ENCODE data around the gene ARAP2. TPM values are rescaled to one million over a fixed set of nuclear protein-coding genes. Genes with fewer than 3 reads are reported as not detected.

Gene ARAP2
- total and polyA plus RNA-seq, 2 experiments from 2014 or later: 5.9 to 22.7 TPM

DNA sequence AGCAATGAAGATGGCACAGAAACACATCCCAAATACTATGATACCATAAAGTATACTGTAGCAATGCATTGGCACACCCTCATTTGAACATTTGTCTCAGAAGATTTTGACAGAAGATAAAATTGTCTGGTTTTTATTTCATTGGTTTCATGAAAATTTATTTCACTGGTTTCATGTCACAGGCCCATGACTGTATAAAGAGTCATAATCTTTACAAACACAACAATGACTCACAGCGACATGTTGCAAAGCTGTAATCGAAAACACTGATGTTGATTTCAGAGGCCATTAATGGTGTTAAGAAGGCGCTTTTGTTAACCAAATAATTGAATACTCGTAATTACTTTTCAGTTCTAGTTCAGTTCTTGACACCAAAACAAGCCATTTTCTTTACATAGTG is 29.0 kb upstream of the ARAP2 start:
- no peaks in the 10 kb centered on the region for H3K27me3 ChIP-seq
- no peaks in the 10 kb centered on the region for H3K79me2 ChIP-seq
- WGBS (ENCODE audit: low lambda C conversion rate, missing lambda C conversion rate): 90% methylated on average over 4 of the region's 4 CpGs
- no peaks in the 10 kb centered on the region for H3K36me3 ChIP-seq (replicated peaks; ENCODE audit: insufficient read depth, low read depth)
- H3K9me2 ChIP-seq (replicated peaks; ENCODE audit: insufficient read depth): no peaks in the 10 kb centered on the region
- no peak for DNase-seq (ENCODE audit: low spot score)
- H3K4me1 ChIP-seq (ENCODE audit: insufficient read depth): no peaks in the 10 kb centered on the region
- no peak overlapping the region for H3K27ac ChIP-seq
- TF ChIP-seq EZH2phosphoT487 (IDR thresholded peaks at IDR 0.05; ENCODE audit: low read depth, severe bottlenecking, unreplicated experiment): no peak
- TF ChIP-seq, protein P1, sequence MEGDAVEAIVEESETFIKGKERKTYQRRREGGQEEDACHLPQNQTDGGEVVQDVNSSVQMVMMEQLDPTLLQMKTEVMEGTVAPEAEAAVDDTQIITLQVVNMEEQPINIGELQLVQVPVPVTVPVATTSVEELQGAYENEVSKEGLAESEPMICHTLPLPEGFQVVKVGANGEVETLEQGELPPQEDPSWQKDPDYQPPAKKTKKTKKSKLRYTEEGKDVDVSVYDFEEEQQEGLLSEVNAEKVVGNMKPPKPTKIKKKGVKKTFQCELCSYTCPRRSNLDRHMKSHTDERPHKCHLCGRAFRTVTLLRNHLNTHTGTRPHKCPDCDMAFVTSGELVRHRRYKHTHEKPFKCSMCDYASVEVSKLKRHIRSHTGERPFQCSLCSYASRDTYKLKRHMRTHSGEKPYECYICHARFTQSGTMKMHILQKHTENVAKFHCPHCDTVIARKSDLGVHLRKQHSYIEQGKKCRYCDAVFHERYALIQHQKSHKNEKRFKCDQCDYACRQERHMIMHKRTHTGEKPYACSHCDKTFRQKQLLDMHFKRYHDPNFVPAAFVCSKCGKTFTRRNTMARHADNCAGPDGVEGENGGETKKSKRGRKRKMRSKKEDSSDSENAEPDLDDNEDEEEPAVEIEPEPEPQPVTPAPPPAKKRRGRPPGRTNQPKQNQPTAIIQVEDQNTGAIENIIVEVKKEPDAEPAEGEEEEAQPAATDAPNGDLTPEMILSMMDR (IDR thresholded peaks at IDR 0.05; ENCODE audit: poor library complexity): no peak
- TF ChIP-seq EZH2 (IDR thresholded peaks at IDR 0.05; ENCODE audit: borderline replicate concordance): no peak
- no peaks in the 10 kb centered on the region for H3K9me3 ChIP-seq (ENCODE audit: low read depth)
- no peaks in the 10 kb centered on the region for H4K20me1 ChIP-seq (ENCODE audit: insufficient read depth, poor library complexity, severe bottlenecking)
- no peak overlapping the region for H3K4me2 ChIP-seq
- H3K4me3 ChIP-seq: no peak overlapping the region
- H2AFZ ChIP-seq: no peak overlapping the region

DNA sequence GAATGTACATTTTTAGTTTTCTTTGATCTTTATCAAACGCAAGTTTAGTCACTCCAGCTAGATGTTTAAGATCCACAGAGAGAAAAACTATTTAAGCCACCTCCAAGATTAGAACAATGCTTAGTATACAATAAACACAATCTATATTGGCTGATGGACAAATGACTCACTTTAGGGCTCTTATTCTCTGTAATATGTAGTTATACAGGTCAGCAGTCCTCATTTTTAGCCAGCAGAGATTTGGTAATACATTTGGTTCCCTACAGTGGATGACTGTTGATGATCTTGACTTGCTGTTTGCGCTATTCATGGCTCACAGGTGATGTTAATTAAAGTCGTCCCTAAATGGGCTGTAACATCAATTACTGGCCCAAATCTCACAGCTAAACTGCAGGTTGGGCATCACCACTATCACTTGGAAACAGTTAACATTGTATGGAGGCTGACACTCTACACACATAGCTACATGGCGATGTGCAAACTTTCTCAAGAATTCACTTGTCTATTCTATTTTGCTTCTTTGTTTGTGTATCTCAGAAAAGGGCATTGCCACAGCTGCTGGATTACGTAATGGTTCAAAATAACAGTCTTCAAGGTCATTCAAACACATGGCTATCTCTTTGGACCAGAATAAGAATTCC is 25.3 kb upstream of the ARAP2 start:
- H3K4me2 ChIP-seq: no peak overlapping the region
- no peaks in the 10 kb centered on the region for H4K20me1 ChIP-seq (ENCODE audit: insufficient read depth, poor library complexity, severe bottlenecking)
- no peak overlapping the region for H3K4me3 ChIP-seq
- no peaks in the 10 kb centered on the region for H3K9me2 ChIP-seq (replicated peaks; ENCODE audit: insufficient read depth)
- no peaks in the 10 kb centered on the region for H3K36me3 ChIP-seq (replicated peaks; ENCODE audit: insufficient read depth, low read depth)
- no peaks in the 10 kb centered on the region for H3K79me2 ChIP-seq
- H2AFZ ChIP-seq: no peak overlapping the region
- no peak for TF ChIP-seq EZH2 (IDR thresholded peaks at IDR 0.05; ENCODE audit: borderline replicate concordance)
- TF ChIP-seq EZH2phosphoT487 (IDR thresholded peaks at IDR 0.05; ENCODE audit: low read depth, severe bottlenecking, unreplicated experiment): no peak
- TF ChIP-seq, protein P1 (IDR thresholded peaks at IDR 0.05; ENCODE audit: poor library complexity): no peak
- no peak for DNase-seq (ENCODE audit: low spot score)
- H3K4me1 ChIP-seq (ENCODE audit: insufficient read depth): no peaks in the 10 kb centered on the region
- no peak overlapping the region for H3K27ac ChIP-seq
- 90% methylated on average over 5 of the region's 5 CpGs for WGBS (ENCODE audit: low lambda C conversion rate, missing lambda C conversion rate)
- no peaks in the 10 kb centered on the region for H3K9me3 ChIP-seq (ENCODE audit: low read depth)
- no peaks in the 10 kb centered on the region for H3K27me3 ChIP-seq

GRCh38 chr4:36269101-36269500 is 24.8 kb upstream of the ARAP2 start:
- H3K27me3 ChIP-seq: no peaks in the 10 kb centered on the region
- TF ChIP-seq EZH2phosphoT487 (IDR thresholded peaks at IDR 0.05; ENCODE audit: low read depth, severe bottlenecking, unreplicated experiment) (no peak), EZH2 (IDR thresholded peaks at IDR 0.05; ENCODE audit: borderline replicate concordance) (no peak)
- TF ChIP-seq, protein P1 (IDR thresholded peaks at IDR 0.05; ENCODE audit: poor library complexity): no peak
- no peak overlapping the region for H3K4me2 ChIP-seq
- no peak overlapping the region for H3K27ac ChIP-seq
- no peaks in the 10 kb centered on the region for H3K79me2 ChIP-seq
- no peaks in the 10 kb centered on the region for H3K9me2 ChIP-seq (replicated peaks; ENCODE audit: insufficient read depth)
- no peaks in the 10 kb centered on the region for H3K4me1 ChIP-seq (ENCODE audit: insufficient read depth)
- no peaks in the 10 kb centered on the region for H3K36me3 ChIP-seq (replicated peaks; ENCODE audit: insufficient read depth, low read depth)
- H3K4me3 ChIP-seq: no peak overlapping the region
- H2AFZ ChIP-seq: no peak overlapping the region
- H4K20me1 ChIP-seq (ENCODE audit: insufficient read depth, poor library complexity, severe bottlenecking): no peaks in the 10 kb centered on the region
- no peaks in the 10 kb centered on the region for H3K9me3 ChIP-seq (ENCODE audit: low read depth)
- WGBS (ENCODE audit: low lambda C conversion rate, missing lambda C conversion rate): 86% methylated on average over 4 of the region's 4 CpGs
- DNase-seq (ENCODE audit: low spot score): no peak
